Psoas muscle (tissue), 8 donors: ENCODE results near the gene ZNF275. TPM values are rescaled to one million over a fixed set of nuclear protein-coding genes. Genes with fewer than 3 reads are reported as not detected.

Experiments used
- ATAC-seq, 4 donors: fragments of 200-7000 bp; cut with Tn5 transposase; one replicate each; pipeline ENCODE4 v1.9.1; 2020; ENCODE audit warnings: moderate library complexity in 3 of 4, mild to moderate bottlenecking in 2 of 4
- DNase-seq, 2 donors: peaks; one replicate each; pipeline ENCODE4 v3.0.0-alpha.2; 2020
- H3K27ac ChIP-seq: fragments of 200-600 bp; one replicate; pipeline ENCODE4 v1.8.0; 2022
- H3K27me3 ChIP-seq, 3 donors: fragments of 200-600 bp in 1 of 3; one replicate each; pipeline versions ENCODE4 v1.6.1 to v1.8.0; 2013 to 2022; ENCODE audit warnings: low read length in 2 of 3, mild to moderate bottlenecking in 2 of 3, moderate library complexity in 1 of 3; ENCODE audit not compliant: insufficient read depth in 3 of 3
- H3K36me3 ChIP-seq, 2 donors: fragments of 200-600 bp in 1 of 2; one replicate each; pipeline versions ENCODE4 v1.6.1 to v1.8.0; 2013 to 2022; ENCODE audit warnings: low read depth in 1 of 2, mild to moderate bottlenecking in 1 of 2, moderate library complexity in 1 of 2; ENCODE audit not compliant: insufficient read depth in 1 of 2
- H3K4me1 ChIP-seq: fragments of 200-600 bp; one replicate; pipeline ENCODE4 v1.8.0; 2022
- H3K4me3 ChIP-seq: fragments of 200-600 bp; one replicate; pipeline ENCODE4 v1.8.0; 2022; ENCODE audit warnings: mild to moderate bottlenecking
- H3K9me3 ChIP-seq: fragments of 200-600 bp; one replicate; pipeline ENCODE4 v1.8.0; 2022
- WGBS, 3 donors: extraction: QIAGEN DNeasy Blood & Tissue Kit; methylation state at CpG; one replicate each; pipeline versions ENCODE4 v1.1.6 to v1.1.7; 2013; 5-methylcytosine and 5-hydroxymethylcytosine counted together
- intact Hi-C, 2 donors: fragments of 100-400 bp; cut with DNase I; formaldehyde crosslinking; loops; one replicate each; pipeline versions ENCODE4 v1.11.0 to v1.14.2; 2022
- polyA plus RNA-seq, 3 donors: library from polyadenylated mRNA; stranded (reverse); fragments of 200-250 nt; gene quantifications; one replicate each; pipeline ENCODE4 v1.2.3, GENCODE V29; 2013
- total RNA-seq, 4 donors: library from RNA; stranded (reverse); fragmentation: NEBNext Ultra II Directional in 2 of 4; extraction: Animal tissue kit (Norgen Biotek cat#: 25700) in 2 of 4; gene quantifications; one replicate each; pipeline versions ENCODE4 v1.2.1 to v1.2.4, GENCODE V29; 2021 to 2023
- TF ChIP-seq, protein P1 (sequence below): fragments of 200-600 bp; IDR thresholded peaks from one replicate; pipeline ENCODE4 v1.8.0; 2022; ENCODE audit warnings: antibody characterized with exemption
- donor health status: healthy with polysubstance abuse.
- donor health status: DM: no; HTN: no; CAD: no; lungs with moderate emphysema.
- donor health status: Bipolar disorder and iron deficiency.
- donor health status: healthy.
- donor health status: DM: yes; HTN: yes; CAD: no.
- donor health status: DM: no; HTN: no; CAD: no.
- donor health status: DM: no; HTN: no; CAD: no.
- donor health status: DM: yes; HTN: yes; CAD: no.

The ZNF275 gene
- total and polyA plus RNA-seq, 7 donors: 2.4 to 7.7 (median 5.5) TPM

GRCh38 chrX:153370293-153371055, 36.5 kb downstream of the ZNF275 start:
- no peak for ATAC-seq
- H3K27ac ChIP-seq: no peak overlapping the region
- DNase-seq: no peak
- intact Hi-C loops: no loop called here
- no peaks in the 10 kb centered on the region for H3K9me3 ChIP-seq
- peaks cover 0 to 13% (median 4%) of the 10 kb centered on the region in 3 donors for H3K27me3 ChIP-seq
- TF ChIP-seq, protein P1, sequence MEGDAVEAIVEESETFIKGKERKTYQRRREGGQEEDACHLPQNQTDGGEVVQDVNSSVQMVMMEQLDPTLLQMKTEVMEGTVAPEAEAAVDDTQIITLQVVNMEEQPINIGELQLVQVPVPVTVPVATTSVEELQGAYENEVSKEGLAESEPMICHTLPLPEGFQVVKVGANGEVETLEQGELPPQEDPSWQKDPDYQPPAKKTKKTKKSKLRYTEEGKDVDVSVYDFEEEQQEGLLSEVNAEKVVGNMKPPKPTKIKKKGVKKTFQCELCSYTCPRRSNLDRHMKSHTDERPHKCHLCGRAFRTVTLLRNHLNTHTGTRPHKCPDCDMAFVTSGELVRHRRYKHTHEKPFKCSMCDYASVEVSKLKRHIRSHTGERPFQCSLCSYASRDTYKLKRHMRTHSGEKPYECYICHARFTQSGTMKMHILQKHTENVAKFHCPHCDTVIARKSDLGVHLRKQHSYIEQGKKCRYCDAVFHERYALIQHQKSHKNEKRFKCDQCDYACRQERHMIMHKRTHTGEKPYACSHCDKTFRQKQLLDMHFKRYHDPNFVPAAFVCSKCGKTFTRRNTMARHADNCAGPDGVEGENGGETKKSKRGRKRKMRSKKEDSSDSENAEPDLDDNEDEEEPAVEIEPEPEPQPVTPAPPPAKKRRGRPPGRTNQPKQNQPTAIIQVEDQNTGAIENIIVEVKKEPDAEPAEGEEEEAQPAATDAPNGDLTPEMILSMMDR: no peak
- 57 to 68% (median 64%) methylated on average over 8 of the region's 8 CpGs for WGBS, 3 donors
- H3K4me3 ChIP-seq: no peak overlapping the region
- H3K4me1 ChIP-seq: no peaks in the 10 kb centered on the region
- H3K36me3 ChIP-seq: no peaks in the 10 kb centered on the region

GRCh38 chrX:153371256-153371655, 37.3 kb downstream of the ZNF275 start:
- Histone ChIP-seq H3K36me3 (no peaks in the 10 kb centered on the region), H3K4me3 (no peak overlapping the region), H3K9me3 (no peaks in the 10 kb centered on the region), H3K27me3 (peaks cover 0 to 13% (median 4%) of the 10 kb centered on the region in 3 donors), H3K27ac (no peak overlapping the region), H3K4me1 (no peaks in the 10 kb centered on the region)
- ATAC-seq (no peak), DNase-seq (no peak)
- TF ChIP-seq, protein P1: no peak
- intact Hi-C loops: no loop called here
- 52 to 77% (median 66%) methylated on average over 3 of the region's 3 CpGs for WGBS, 3 donors

DNA sequence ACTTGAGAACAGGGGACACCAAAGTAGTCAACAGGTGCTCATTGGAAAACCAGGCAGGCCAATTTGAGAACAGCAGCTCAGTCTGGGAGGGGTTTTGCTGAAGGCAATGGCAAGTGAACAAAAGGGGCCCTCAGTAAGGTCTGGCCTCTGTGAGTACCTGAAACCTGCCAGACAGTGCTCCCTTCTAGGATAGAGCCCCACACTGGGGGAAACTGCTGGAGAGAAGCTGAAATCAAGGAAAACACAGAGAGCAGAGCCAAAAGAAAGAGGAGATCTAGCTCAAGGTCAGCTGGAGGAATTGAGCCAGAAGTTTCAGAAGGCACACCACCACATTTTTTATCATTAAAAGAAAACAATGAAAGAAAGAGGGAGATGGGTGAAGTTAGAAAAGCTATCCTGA, 39.0 kb downstream of the ZNF275 start:
- Histone ChIP-seq H3K9me3 (no peaks in the 10 kb centered on the region), H3K27me3 (peaks cover 0 to 13% (median 4%) of the 10 kb centered on the region in 3 donors), H3K27ac (no peak overlapping the region), H3K4me1 (no peaks in the 10 kb centered on the region), H3K36me3 (no peaks in the 10 kb centered on the region), H3K4me3 (no peak overlapping the region)
- ATAC-seq (no peak), DNase-seq (no peak)
- intact Hi-C loops: no loop called here
- TF ChIP-seq, protein P1: no peak

DNA sequence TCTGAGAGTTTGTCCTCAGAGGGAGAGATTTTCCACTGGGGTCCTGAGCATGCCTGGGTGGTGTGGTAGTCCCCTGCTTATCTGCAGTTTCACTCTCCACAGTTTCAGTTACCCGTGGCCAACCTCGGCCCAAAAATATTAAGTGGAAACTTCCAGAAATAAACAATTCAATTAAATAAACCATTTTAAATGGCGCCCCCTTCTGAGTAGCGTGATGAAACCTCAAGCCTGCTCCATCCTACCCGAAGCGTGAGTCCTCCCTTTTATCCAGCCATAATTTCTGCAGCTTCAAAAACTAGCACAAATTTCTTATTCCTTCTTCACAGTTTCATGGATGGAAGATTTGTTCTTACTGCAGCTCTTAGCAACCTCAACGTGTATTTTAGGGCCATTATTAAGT, 40.5 kb downstream of the ZNF275 start:
- Histone ChIP-seq H3K4me3 (no peak overlapping the region), H3K27me3 (peaks cover 0 to 13% (median 4%) of the 10 kb centered on the region in 3 donors), H3K4me1 (no peaks in the 10 kb centered on the region), H3K9me3 (no peaks in the 10 kb centered on the region), H3K36me3 (no peaks in the 10 kb centered on the region), H3K27ac (no peak overlapping the region)
- ATAC-seq: no peak
- DNase-seq: no peak
- WGBS, 3 donors: 59 to 77% (median 67%) methylated on average over 7 of the region's 7 CpGs
- TF ChIP-seq, protein P1: no peak
- intact Hi-C loops: no loop called here

DNA sequence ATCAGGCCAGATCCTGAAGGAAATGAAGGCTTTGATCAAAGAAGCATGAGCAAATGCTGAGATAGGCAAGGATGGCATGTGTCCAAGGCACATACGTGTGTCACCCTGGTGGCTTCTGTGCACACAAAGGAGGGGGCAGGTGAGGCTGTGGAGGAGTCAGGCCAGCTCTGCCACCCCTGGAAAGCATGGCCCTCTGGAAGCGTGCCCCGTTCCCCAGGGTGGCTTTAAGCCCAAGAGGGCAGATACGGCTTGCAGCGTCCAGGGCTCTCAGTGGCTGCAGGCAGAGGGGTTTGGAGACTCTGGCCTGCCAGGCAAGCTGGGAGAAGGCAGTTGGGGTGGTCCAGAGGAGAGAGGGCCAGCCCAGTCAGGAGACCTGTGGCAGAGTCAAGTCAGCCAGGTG, 41.6 kb downstream of the ZNF275 start:
- TF ChIP-seq, protein P1: no peak
- intact Hi-C loops: no loop called here
- H3K27me3 ChIP-seq: peaks cover 0 to 13% (median 0%) of the 10 kb centered on the region in 3 donors
- no peak overlapping the region for H3K4me3 ChIP-seq
- DNase-seq (no peak), ATAC-seq (no peak)
- H3K27ac ChIP-seq: no peak overlapping the region
- no peaks in the 10 kb centered on the region for H3K4me1 ChIP-seq
- WGBS, 3 donors: 80 to 92% (median 85%) methylated on average over 5 of the region's 5 CpGs
- no peaks in the 10 kb centered on the region for H3K36me3 ChIP-seq
- no peaks in the 10 kb centered on the region for H3K9me3 ChIP-seq
